Astrocyte (in vitro differentiated cells and primary cell): ENCODE measurements around the gene GSE1.

ENCODE experiments used
- CTCF ChIP-seq: IDR thresholded peaks from 2 replicates; pipeline ENCODE4 v1.5.1; 2011; ENCODE audit warnings: low read depth, mild to moderate bottlenecking, inconsistent platforms, low read length, moderate library complexity; ENCODE audit not compliant: insufficient read depth
- EZH2 ChIP-seq: IDR thresholded peaks from 2 replicates; pipeline ENCODE4 v1.6.1; 2012; ENCODE audit warnings: mild to moderate bottlenecking, low read length, inconsistent platforms; ENCODE audit not compliant: insufficient read depth

DNA sequence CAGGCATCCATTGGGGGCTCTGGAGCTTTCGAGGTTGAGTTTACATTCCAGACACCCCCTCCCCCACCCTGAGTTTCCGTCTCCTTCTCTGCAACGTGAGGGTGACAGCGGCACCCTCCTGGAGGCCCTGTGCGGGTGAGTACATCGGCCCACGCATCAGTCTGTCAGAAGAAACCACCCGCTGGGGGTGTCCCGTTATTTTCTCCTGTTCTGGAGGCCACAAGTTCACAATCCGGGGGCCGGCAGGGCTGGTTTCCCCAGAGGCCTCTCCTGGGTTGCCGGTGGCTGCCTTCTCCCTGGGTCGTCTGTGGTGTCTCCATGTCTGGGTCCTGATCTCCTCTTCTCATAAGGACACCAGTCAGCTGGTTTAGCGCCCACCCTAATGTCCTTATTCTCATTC lies 35.7 kb downstream of the GSE1 start:
- TF ChIP-seq CTCF (no peak), EZH2 (no peak)
